Endodermal cell (in vitro differentiated cells): ENCODE results near the gene ZNF480. TPM values are rescaled to one million over a fixed set of nuclear protein-coding genes. Genes with fewer than 3 reads are reported as not detected.

Experiments
- DNase-seq: peaks from one replicate; pipeline ENCODE4 v3.0.0-alpha.2; 2017
- H3K27ac ChIP-seq: 2 replicates; pipeline ENCODE4 v1.5.1; 2013; ENCODE audit warnings: mild to moderate bottlenecking, low read depth, low read length, moderate library complexity
- H3K27me3 ChIP-seq: 2 replicates; pipeline ENCODE4 v1.6.1; 2013; ENCODE audit warnings: mild to moderate bottlenecking, low read length, moderate library complexity; ENCODE audit not compliant: insufficient read depth, control insufficient read depth, poor library complexity, severe bottlenecking
- H3K36me3 ChIP-seq: 2 replicates; pipeline ENCODE4 v1.7.0; 2013; ENCODE audit warnings: mild to moderate bottlenecking, low read length, moderate library complexity; ENCODE audit not compliant: control insufficient read depth, insufficient read depth
- H3K4me1 ChIP-seq: one replicate; pipeline ENCODE4 v1.7.0; 2013; ENCODE audit warnings: low read length; ENCODE audit not compliant: control insufficient read depth, insufficient read depth
- H3K4me3 ChIP-seq: 2 replicates; pipeline ENCODE4 v1.5.1; 2013; ENCODE audit warnings: mild to moderate bottlenecking, low read length, moderate library complexity
- H3K9ac ChIP-seq: 2 replicates; pipeline ENCODE4 v1.6.1; 2013; ENCODE audit warnings: mild to moderate bottlenecking, low read length, moderate library complexity; ENCODE audit not compliant: poor library complexity, severe bottlenecking; ENCODE audit errors: extremely low read depth
- H3K9me3 ChIP-seq: 2 replicates; pipeline ENCODE4 v1.6.1; 2013; ENCODE audit warnings: mild to moderate bottlenecking, low read length, moderate library complexity; ENCODE audit not compliant: control insufficient read depth
- H3K27ac Mint-ChIP-seq: 2 replicates; pipeline ENCODE4 v1.8.0; 2020; ENCODE audit warnings: mixed read lengths
- H3K27me3 Mint-ChIP-seq: 2 replicates; pipeline ENCODE4 v1.8.0; 2021; ENCODE audit warnings: mild to moderate bottlenecking, mixed read lengths; ENCODE audit not compliant: insufficient read depth
- H3K36me3 Mint-ChIP-seq: 2 replicates; pipeline ENCODE4 v1.8.0; 2020; ENCODE audit warnings: low read depth, mixed read lengths
- H3K4me1 Mint-ChIP-seq: 2 replicates; pipeline ENCODE4 v1.8.0; 2020; ENCODE audit warnings: mixed read lengths
- H3K4me3 Mint-ChIP-seq: 2 replicates; pipeline ENCODE4 v1.8.0; 2020; ENCODE audit warnings: mild to moderate bottlenecking, moderate library complexity, mixed read lengths
- H3K9me3 Mint-ChIP-seq: 2 replicates; pipeline ENCODE4 v1.8.0; 2020; ENCODE audit warnings: mild to moderate bottlenecking, mixed read lengths
- CTCF ChIP-seq: fragments of 200-600 bp; sonication (generic); conservative IDR thresholded peaks from 2 replicates; pipeline ENCODE4 v1.5.0; 2021; ENCODE audit warnings: antibody characterized with exemption, mild to moderate bottlenecking
- WGBS, 2 experiments: methylation state at CpG; one replicate each; pipeline versions ENCODE4 v1.1.5 to v1.1.7; 2013; ENCODE audit warnings: missing lambda C conversion rate in 2 of 2, mixed read lengths in 1 of 2; ENCODE audit not compliant: insufficient coverage in 1 of 2, insufficient read length in 1 of 2; 5-methylcytosine and 5-hydroxymethylcytosine counted together
- microRNA-seq: library from miRNA; unstranded; fragments of <30 nt; microRNA quantifications from one replicate; pipeline ENCODE4 v1.2.0, GENCODE V29; 2020; ENCODE audit warnings: borderline microRNAs expressed
- total RNA-seq, 2 donors: library from RNA; stranded (reverse); fragmentation: NEBNext Ultra II Directional in 1 of 2; extraction: Animal tissue kit (Norgen Biotek cat#: 25700) in 1 of 2; gene quantifications; 2 replicates in 1 of 2; 3 replicates in 1 of 2; pipeline ENCODE4 v1.2.1, GENCODE V29; 2021

ZNF480 gene
- total RNA-seq, 2 donors from 2014 or later = 31.1 to 38.5 TPM

- Mint-ChIP-seq H3K9me3 (peaks cover 59% of the 10 kb centered on the region), H3K27ac (peak overlapping the region; percentile 96), H3K4me3 (peak overlapping the region; percentile 82), H3K4me1 (no peaks in the 10 kb centered on the region), H3K36me3 (peaks cover 57% of the 10 kb centered on the region), H3K27me3 (no peaks in the 10 kb centered on the region)
- peak overlapping the region; percentile 97 for H3K27ac ChIP-seq
- peaks cover 77% of the 10 kb centered on the region for H3K9me3 ChIP-seq
- DNase-seq = no peak
- H3K9ac ChIP-seq = peak overlapping the region; percentile 96
- 61 to 75% methylated on average over 5 to 7 of the region's 7 CpGs for WGBS, 2 experiments
- no peaks in the 10 kb centered on the region for H3K4me1 ChIP-seq
- peaks cover 41% of the 10 kb centered on the region for H3K36me3 ChIP-seq
- no peaks in the 10 kb centered on the region for H3K27me3 ChIP-seq
- H3K4me3 ChIP-seq = peak overlapping the region; percentile 88
- no peak for TF ChIP-seq CTCF
These were observed 73.4 kb downstream of the ZNF480 start for GRCh38 chr19:52370341-52370710.

Small RNAs within 50 kb of the gene (microRNA-seq; reads per million reads assigned to microRNA genes)
- gene MIR643 = 1.3 reads per million

Other genes with a start within 250 kb of the ZNF480 start
- gene ZNF432, start 248.3 kb upstream of the ZNF480 start, total RNA-seq = 10 to 100 TPM; 21.3 to 31.0 TPM
- 10 to 100 TPM; 27.3 to 37.7 TPM for gene ZNF841, start 201.4 kb upstream of the ZNF480 start, total RNA-seq
- gene ZNF616, start 157.2 kb upstream of the ZNF480 start, total RNA-seq = 10 to 100 TPM; 23.5 to 24.5 TPM
- gene ZNF836, start 125.5 kb upstream of the ZNF480 start, total RNA-seq = 10 to 100 TPM; 22.1 to 26.2 TPM
- 100 to 1,000 TPM; 345 to 348 TPM for gene PPP2R1A, start 107.1 kb upstream of the ZNF480 start, total RNA-seq
- gene ZNF766, start 27.6 kb upstream of the ZNF480 start, total RNA-seq = 10 to 100 TPM; 31.2 to 41.6 TPM
- gene ZNF610, start 39.1 kb downstream of the ZNF480 start, total RNA-seq = 10 to 100 TPM in 1 of 2 donors, 1 to 10 TPM in 1; 8.1 to 15.2 TPM
- 10 to 100 TPM; 13.5 to 20.9 TPM for gene ZNF880, start 72.8 kb downstream of the ZNF480 start, total RNA-seq
- 10 to 100 TPM in 1 of 2 donors, 1 to 10 TPM in 1; 2.9 to 39.1 TPM for gene ZNF528, start 100.7 kb downstream of the ZNF480 start, total RNA-seq
- under 1 TPM in 1 of 2 donors, not detected in 1; 0.62 TPM for gene ZNF534, start 132.0 kb downstream of the ZNF480 start, total RNA-seq
- 10 to 100 TPM; 11.8 to 29.8 TPM for gene ZNF578, start 156.4 kb downstream of the ZNF480 start, total RNA-seq
- 10 to 100 TPM; 52.4 to 61.6 TPM for gene ZNF808, start 230.5 kb downstream of the ZNF480 start, total RNA-seq